Erythroblast (primary cell): ENCODE measurements around the gene NMT2.

Experiments
- GATA1 ChIP-seq: IDR thresholded peaks from 2 replicates; pipeline ENCODE4 v1.6.1; 2011; ENCODE audit warnings: low read depth, mild to moderate bottlenecking, control low read depth, low read length, moderate library complexity
- POLR2A ChIP-seq: IDR thresholded peaks from 2 replicates; pipeline ENCODE4 v1.6.1; 2011; ENCODE audit warnings: mild to moderate bottlenecking, low read length

- TF ChIP-seq POLR2A (no peak), GATA1 (no peak)
Measured at GRCh38 chr10:15209827-15210509, 41.5 kb upstream of the NMT2 start.
